ENCODE measurements around the gene ANO4. TPM values are rescaled to one million over a fixed set of nuclear protein-coding genes. Genes with fewer than 3 reads are reported as not detected.
"Not testable (repeated sequence)": the region's sequence is repeated elsewhere in the genome, so short reads cannot be mapped to it uniquely, and the experiment has no call there.

Gene ANO4
- total RNA-seq, 4 donors from 2014 or later, result 0.56 to 2.4 (median 1.1) TPM

DNA sequence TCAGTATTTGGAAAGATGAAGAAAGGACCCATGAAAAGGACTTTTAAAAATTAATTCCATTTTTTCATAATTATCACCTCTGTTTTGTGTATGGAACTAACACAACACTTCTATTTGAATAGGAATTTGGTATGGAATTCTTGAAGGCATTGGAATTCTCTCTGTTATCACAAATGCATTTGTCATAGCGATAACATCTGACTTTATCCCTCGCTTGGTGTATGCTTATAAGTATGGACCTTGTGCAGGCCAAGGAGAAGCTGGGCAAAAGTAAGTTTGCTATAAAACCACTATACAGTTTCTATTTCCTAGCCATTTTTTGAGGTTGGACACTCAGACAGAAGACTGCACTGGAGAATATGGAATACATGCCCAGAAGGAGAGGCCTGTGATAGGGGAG, 316.9 kb downstream of the ANO4 start:
- TF ChIP-seq, protein P1, sequence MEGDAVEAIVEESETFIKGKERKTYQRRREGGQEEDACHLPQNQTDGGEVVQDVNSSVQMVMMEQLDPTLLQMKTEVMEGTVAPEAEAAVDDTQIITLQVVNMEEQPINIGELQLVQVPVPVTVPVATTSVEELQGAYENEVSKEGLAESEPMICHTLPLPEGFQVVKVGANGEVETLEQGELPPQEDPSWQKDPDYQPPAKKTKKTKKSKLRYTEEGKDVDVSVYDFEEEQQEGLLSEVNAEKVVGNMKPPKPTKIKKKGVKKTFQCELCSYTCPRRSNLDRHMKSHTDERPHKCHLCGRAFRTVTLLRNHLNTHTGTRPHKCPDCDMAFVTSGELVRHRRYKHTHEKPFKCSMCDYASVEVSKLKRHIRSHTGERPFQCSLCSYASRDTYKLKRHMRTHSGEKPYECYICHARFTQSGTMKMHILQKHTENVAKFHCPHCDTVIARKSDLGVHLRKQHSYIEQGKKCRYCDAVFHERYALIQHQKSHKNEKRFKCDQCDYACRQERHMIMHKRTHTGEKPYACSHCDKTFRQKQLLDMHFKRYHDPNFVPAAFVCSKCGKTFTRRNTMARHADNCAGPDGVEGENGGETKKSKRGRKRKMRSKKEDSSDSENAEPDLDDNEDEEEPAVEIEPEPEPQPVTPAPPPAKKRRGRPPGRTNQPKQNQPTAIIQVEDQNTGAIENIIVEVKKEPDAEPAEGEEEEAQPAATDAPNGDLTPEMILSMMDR (IDR thresholded peaks at IDR 0.05), result no peak
- DNase-seq (ENCODE audit: low spot score) (no peak), ATAC-seq (ENCODE audit: low FRiP score) (no peak)

DNA sequence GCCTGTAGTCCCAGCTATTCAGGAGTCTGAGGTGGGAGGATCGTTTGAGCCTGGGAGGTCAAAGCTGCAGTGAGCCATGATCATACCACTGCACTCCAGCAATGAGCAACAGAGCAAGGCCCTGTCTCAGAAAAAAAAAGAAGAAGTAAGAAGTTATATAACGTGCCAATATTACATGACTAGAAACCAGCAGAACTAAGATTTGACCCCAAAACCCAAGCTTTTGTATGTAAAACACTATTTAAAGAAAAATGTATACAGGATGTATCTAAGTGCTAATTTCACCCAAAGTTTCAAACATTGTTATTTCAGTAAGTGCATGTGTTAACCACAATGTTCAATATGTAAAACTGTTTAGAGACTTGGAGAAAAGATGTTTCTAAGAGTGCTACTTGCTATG, 320.8 kb downstream of the ANO4 start:
- no peak for DNase-seq (ENCODE audit: low spot score)
- TF ChIP-seq, protein P1 (IDR thresholded peaks at IDR 0.05), result no peak
- no peak for ATAC-seq (ENCODE audit: low FRiP score)

DNA sequence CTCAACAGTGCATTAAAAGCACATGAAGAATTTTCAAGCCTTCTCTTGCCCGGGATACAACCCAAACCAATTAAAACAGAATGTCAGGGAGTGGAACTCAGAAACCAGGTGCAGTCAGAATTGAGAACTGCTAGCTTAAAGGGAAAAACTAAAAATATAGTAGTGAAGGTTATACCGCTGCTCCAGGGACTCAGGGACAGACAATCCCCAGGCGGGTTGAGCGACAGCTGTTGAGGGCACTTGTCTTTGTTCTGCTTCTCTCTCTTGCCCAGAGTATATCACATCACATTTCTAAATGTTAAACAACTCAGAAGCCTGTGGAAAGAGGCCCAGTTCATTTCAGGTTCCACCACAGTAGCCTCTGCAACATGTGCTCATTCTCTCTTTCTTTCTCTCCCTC, 322.3 kb downstream of the ANO4 start:
- DNase-seq (ENCODE audit: low spot score), result no peak

DNA sequence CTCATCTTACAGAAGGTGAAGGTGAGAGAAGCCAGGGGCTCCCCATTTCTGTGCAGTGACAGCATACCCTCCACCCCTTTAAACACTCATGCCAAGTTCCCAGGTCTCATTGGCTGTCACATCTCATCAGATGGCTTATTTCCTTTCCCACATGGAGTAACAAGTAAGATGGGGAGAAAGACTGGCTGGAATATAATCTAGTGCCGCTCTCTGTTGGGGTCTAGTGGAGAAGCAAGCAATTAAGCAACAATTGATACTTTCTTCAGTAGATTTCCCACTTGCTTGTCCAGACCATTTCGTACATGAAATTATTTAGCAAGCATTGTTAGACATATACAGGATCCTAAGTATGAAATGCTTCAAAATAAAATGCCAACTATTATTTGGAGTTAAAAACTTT, 323.3 kb downstream of the ANO4 start:
- ATAC-seq (ENCODE audit: low FRiP score) (no peak), DNase-seq (ENCODE audit: low spot score) (no peak)
- TF ChIP-seq, protein P1 (IDR thresholded peaks at IDR 0.05), result no peak

More for the DNA sequence above, 322.3 kb downstream of the ANO4 start:
- TF ChIP-seq, protein P1 (IDR thresholded peaks at IDR 0.05), result no peak
- ATAC-seq (ENCODE audit: low FRiP score), result no peak

DNA sequence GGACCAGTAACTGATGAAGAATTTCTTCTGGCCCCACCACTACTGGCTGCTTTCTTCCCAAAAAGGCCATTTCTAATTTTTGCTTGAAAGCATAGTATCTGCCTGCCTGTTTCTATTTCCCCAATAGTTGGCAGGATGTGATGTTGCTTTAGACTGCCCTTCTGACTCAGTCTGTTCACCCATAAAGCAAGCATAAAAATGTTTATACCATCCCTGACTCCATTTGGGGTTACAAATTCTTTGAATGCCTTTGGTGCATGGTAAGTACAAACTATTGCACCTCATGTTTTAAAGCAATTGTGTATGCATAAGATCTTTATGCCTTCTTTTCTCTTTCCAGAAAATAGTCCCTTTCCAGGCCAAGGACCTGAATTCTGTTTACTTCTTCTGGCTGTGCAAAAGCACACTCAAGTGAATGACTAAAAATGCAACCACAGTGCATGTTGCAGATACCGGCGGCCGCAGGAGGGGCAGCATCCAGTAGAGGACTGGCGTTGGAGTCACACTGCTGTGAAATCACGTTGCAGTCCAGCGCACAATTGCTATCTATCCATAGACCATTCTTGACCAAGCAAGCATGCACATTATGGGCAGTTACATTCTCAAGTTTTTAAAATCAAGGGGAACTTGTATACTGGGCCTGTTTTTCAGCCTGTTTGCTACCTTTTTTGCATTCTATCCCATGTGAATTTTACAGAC, 333.1 kb downstream of the ANO4 start:
- no peak for ATAC-seq (ENCODE audit: low FRiP score)
- TF ChIP-seq, protein P1 (IDR thresholded peaks at IDR 0.05), result no peak
- DNase-seq (ENCODE audit: low spot score), result no peak

DNA sequence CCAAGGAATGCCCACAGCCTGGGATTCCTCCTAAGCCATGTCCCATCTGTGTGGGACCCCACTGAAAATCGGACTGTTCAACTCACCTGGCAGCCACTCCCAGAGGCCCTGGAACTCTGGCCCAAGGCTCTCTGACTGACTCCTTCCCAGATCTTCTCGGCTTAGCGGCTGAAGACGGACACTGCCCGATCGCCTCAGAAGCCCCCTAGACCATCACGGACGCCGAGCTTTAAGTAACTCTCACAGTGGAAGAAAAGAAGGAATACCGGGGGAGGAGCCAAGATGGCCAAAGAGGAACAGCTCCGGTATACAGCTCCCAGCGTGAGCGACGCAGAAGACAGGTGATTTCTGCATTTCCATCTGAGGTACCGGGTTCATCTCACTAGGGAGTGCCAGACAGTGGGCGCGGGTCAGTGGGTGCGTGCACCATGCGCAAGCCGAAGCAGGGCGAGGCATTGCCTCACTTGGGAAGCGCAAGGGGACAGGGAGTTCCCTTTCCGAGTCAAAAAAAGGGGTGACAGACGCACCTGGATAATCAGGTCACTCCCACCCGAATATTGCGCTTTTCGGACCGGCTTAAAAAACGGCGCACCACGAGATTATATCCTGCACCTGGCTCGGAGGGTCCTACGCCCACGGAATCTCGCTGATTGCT, 351.3 kb downstream of the ANO4 start:
- ATAC-seq (ENCODE audit: low FRiP score); DNase-seq (ENCODE audit: low spot score): not testable (repeated sequence)

DNA sequence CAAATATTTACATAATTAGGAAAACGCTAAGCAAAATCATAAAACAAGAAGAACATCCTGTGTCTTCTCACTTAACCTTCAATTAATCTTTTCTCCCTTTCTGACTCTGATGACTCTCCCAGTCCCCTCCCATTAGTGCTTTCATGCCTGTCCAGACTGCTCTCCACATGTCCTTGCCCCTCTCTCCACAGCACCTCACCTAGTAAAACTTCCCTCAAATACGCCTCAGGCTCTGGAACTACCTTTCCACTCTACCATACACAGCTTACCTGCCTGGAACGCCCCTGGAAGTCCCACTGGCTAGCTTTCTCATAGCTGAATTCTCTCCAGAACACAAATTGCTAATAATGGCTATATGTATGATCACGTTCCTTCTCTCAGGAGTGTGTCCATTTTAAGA, 370.7 kb downstream of the ANO4 start:
- TF ChIP-seq, protein P1 (IDR thresholded peaks at IDR 0.05), result no peak
- no peak for DNase-seq (ENCODE audit: low spot score)
- no peak for ATAC-seq (ENCODE audit: low FRiP score)
